ENCODE data around the gene RFT1.

The RFT1 gene

DNA sequence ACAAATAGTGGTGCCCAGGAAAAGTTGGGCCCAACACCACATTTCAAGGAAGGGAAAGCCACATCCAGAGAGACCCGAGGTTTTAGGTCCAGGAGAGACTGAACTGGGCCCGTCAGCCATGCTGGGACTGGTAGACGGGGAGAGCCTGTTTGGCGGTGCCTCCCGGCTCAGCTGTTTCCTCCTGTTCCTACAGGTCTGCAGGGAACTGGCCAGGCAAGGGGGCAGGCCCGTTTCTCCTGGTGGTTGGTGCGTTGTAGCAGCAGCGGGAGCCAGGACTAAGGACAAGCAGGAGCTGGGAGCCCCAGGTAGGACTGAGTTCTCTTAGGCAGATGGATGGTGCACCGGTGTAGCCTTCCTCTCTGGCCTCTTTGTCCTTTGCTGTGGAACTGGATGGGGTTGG lies 34.7 kb upstream of the RFT1 start (continued):
- no peak for TF ChIP-seq EGR2 (tag by site-specific recombination; IDR thresholded peaks at IDR 0.05; ENCODE audit: low read depth)
- no peak for TF ChIP-seq ZNF555 (tag by site-specific recombination; conservative IDR thresholded peaks at IDR 0.05)
- TF ChIP-seq ZNF335 (tag by site-specific recombination; conservative IDR thresholded peaks at IDR 0.05), result no peak

DNA sequence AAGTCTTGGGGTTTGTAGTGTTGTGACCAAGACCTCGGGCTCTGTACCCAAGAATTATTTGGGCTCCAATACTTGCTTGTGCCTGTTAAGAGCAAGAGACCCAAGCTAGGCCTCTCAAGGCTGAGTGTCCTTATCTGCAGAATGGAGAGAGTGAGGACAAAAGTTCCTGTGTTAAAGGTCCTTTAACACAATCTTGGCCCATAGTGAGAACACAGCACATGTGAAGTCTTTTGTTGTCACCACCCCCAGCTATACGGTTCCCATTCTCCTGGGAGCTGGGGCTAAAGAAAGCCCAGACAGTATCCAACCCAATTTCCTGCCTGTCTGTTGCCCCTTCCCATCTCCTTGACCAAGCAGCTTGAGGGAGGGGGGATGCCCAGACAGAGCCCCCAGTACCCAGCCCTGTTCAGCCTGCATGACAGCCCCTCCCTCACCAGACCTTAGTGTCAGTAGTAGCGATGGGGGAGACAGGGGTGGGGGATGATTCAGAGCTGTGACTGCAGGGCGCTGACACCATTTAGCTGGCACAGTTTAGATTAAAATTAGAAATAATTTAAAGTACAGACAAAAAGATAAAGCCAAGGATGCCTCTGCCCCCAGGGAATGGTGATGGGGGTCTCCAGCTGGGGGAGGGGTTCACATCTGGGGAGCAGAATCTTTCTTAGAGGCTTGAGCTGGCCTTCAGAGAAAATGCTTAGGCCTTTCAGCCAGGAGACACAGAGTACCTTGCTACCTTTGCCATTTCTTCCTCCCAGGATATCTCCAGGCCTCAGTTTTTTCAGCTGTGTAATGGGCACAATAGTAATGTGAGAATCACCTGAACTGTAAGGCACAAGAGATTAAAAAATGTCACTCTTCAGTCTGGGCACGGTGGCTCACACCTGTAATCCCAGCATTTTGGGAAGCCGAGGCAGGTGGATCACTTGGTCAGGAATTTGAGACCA lies 33.5 kb upstream of the RFT1 start:
- no peak overlapping the region for H3K4me3 ChIP-seq (ENCODE audit: low read depth, low read length)
- CTCF ChIA-PET, result no interaction called here
- POLR2A ChIA-PET, result interaction anchor here (1.2 kb wide), 1 partner anchor 32 kb away, joined by 3 read pairs; no protein-coding TSS in a partner anchor
- TF ChIP-seq ZNF341 (tag by site-specific recombination; IDR thresholded peaks at IDR 0.05; ENCODE audit: low read depth) (no peak), ZBTB8A (tag by site-specific recombination; IDR thresholded peaks at IDR 0.05) (0 out of 2 replicates have a peak, but pooled peaks have one; percentile 46)
- H3K9me3 ChIP-seq (ENCODE audit: control insufficient read depth, insufficient read depth, low read depth, low read length), result no peaks in the 10 kb centered on the region
- H3K36me3 ChIP-seq (ENCODE audit: control insufficient read depth in 2 of 2, insufficient read depth in 1 of 2, low read length in 2 of 2), result peaks cover 0 to 16% of the 10 kb centered on the region in 2 experiments; a peak in 1 of 3 replicates
- H3K4me1 ChIP-seq (ENCODE audit: control insufficient read depth, insufficient read depth, low read length), result no peaks in the 10 kb centered on the region
- H3K27ac ChIP-seq (ENCODE audit: extremely low read depth, low read depth, low read length), result no peak overlapping the region

DNA sequence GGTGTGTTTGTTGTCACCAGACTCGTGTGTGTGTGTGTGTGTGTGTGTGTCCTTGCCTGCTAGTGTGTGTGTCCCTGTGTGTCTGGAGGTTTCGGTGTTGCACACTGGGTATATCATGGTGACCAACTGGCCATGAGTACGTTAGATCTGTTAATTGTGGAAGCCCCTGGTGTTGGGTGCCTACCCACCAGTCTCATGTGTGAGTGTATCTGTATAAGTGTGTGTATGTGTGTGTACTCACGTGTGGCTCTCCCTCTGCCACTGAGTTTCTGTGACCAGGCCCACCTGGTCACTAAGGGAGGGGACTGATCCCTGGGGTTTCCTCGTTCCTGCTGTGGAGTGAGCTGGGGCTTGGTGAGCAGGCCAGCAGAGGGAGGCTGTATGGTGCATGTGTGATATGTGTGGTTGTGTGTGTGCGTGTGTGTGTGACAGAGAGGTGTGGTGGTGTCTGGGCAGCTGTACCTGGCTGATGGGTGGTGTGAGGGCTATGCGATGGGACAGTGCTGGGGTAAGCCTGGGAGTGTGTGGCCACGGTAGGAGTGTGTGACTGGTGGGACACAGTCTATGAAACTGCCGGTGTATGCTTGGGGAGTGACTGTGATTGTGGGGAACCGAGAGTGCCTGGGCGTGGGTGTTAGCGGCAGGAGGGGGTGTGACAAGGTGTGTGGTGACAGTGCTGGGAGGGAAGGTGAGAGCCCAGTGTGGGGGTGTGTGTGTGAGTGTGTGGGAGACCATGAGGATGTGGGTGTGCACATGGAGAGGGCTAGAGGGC lies 32.6 kb upstream of the RFT1 start:
- no peak overlapping the region for H3K27ac ChIP-seq (ENCODE audit: extremely low read depth, low read depth, low read length)
- TF ChIP-seq, protein P1, sequence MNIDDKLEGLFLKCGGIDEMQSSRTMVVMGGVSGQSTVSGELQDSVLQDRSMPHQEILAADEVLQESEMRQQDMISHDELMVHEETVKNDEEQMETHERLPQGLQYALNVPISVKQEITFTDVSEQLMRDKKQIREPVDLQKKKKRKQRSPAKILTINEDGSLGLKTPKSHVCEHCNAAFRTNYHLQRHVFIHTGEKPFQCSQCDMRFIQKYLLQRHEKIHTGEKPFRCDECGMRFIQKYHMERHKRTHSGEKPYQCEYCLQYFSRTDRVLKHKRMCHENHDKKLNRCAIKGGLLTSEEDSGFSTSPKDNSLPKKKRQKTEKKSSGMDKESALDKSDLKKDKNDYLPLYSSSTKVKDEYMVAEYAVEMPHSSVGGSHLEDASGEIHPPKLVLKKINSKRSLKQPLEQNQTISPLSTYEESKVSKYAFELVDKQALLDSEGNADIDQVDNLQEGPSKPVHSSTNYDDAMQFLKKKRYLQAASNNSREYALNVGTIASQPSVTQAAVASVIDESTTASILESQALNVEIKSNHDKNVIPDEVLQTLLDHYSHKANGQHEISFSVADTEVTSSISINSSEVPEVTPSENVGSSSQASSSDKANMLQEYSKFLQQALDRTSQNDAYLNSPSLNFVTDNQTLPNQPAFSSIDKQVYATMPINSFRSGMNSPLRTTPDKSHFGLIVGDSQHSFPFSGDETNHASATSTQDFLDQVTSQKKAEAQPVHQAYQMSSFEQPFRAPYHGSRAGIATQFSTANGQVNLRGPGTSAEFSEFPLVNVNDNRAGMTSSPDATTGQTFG (tag by site-specific recombination; IDR thresholded peaks at IDR 0.05; ENCODE audit: borderline replicate concordance), result no peak
- TF ChIP-seq, protein P2, sequence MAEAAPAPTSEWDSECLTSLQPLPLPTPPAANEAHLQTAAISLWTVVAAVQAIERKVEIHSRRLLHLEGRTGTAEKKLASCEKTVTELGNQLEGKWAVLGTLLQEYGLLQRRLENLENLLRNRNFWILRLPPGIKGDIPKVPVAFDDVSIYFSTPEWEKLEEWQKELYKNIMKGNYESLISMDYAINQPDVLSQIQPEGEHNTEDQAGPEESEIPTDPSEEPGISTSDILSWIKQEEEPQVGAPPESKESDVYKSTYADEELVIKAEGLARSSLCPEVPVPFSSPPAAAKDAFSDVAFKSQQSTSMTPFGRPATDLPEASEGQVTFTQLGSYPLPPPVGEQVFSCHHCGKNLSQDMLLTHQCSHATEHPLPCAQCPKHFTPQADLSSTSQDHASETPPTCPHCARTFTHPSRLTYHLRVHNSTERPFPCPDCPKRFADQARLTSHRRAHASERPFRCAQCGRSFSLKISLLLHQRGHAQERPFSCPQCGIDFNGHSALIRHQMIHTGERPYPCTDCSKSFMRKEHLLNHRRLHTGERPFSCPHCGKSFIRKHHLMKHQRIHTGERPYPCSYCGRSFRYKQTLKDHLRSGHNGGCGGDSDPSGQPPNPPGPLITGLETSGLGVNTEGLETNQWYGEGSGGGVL (tag by site-specific recombination; IDR thresholded peaks at IDR 0.05), result peak; percentile 60
- no peak for TF ChIP-seq ZNF792 (tag by site-specific recombination; IDR thresholded peaks at IDR 0.05)
- TF ChIP-seq ZIC2 (tag by site-specific recombination; IDR thresholded peaks at IDR 0.05), result peak; percentile 69
- TF ChIP-seq, protein P3, sequence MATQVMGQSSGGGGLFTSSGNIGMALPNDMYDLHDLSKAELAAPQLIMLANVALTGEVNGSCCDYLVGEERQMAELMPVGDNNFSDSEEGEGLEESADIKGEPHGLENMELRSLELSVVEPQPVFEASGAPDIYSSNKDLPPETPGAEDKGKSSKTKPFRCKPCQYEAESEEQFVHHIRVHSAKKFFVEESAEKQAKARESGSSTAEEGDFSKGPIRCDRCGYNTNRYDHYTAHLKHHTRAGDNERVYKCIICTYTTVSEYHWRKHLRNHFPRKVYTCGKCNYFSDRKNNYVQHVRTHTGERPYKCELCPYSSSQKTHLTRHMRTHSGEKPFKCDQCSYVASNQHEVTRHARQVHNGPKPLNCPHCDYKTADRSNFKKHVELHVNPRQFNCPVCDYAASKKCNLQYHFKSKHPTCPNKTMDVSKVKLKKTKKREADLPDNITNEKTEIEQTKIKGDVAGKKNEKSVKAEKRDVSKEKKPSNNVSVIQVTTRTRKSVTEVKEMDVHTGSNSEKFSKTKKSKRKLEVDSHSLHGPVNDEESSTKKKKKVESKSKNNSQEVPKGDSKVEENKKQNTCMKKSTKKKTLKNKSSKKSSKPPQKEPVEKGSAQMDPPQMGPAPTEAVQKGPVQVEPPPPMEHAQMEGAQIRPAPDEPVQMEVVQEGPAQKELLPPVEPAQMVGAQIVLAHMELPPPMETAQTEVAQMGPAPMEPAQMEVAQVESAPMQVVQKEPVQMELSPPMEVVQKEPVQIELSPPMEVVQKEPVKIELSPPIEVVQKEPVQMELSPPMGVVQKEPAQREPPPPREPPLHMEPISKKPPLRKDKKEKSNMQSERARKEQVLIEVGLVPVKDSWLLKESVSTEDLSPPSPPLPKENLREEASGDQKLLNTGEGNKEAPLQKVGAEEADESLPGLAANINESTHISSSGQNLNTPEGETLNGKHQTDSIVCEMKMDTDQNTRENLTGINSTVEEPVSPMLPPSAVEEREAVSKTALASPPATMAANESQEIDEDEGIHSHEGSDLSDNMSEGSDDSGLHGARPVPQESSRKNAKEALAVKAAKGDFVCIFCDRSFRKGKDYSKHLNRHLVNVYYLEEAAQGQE (tag by site-specific recombination; IDR thresholded peaks at IDR 0.05), result no peak
- TF ChIP-seq, protein P4, sequence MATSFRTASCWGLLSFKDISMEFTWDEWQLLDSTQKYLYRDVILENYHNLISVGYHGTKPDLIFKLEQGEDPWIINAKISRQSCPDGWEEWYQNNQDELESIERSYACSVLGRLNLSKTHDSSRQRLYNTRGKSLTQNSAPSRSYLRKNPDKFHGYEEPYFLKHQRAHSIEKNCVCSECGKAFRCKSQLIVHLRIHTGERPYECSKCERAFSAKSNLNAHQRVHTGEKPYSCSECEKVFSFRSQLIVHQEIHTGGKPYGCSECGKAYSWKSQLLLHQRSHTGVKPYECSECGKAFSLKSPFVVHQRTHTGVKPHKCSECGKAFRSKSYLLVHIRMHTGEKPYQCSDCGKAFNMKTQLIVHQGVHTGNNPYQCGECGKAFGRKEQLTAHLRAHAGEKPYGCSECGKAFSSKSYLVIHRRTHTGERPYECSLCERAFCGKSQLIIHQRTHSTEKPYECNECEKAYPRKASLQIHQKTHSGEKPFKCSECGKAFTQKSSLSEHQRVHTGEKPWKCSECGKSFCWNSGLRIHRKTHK (tag by site-specific recombination; IDR thresholded peaks at IDR 0.05), result no peak
- no peak for TF ChIP-seq SCRT1 (tag by site-specific recombination; IDR thresholded peaks at IDR 0.05; ENCODE audit: borderline replicate concordance)
- TF ChIP-seq ZNF600 (tag by site-specific recombination; IDR thresholded peaks at IDR 0.05), result peak; percentile 25; the same call in 1 of the 2 replicates
- TF ChIP-seq GLIS2 (tag by site-specific recombination; IDR thresholded peaks at IDR 0.05), result 0 out of 2 replicates have a peak, but pooled peaks have one; percentile 25
- TF ChIP-seq ZNF155 (tag by site-specific recombination; IDR thresholded peaks at IDR 0.05), result no peak
- no peak for TF ChIP-seq ZNF677 (tag by site-specific recombination; IDR thresholded peaks at IDR 0.05)
- TF ChIP-seq, protein P5, sequence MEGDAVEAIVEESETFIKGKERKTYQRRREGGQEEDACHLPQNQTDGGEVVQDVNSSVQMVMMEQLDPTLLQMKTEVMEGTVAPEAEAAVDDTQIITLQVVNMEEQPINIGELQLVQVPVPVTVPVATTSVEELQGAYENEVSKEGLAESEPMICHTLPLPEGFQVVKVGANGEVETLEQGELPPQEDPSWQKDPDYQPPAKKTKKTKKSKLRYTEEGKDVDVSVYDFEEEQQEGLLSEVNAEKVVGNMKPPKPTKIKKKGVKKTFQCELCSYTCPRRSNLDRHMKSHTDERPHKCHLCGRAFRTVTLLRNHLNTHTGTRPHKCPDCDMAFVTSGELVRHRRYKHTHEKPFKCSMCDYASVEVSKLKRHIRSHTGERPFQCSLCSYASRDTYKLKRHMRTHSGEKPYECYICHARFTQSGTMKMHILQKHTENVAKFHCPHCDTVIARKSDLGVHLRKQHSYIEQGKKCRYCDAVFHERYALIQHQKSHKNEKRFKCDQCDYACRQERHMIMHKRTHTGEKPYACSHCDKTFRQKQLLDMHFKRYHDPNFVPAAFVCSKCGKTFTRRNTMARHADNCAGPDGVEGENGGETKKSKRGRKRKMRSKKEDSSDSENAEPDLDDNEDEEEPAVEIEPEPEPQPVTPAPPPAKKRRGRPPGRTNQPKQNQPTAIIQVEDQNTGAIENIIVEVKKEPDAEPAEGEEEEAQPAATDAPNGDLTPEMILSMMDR (tag by site-specific recombination; IDR thresholded peaks at IDR 0.05), result peak; percentile 39; the same call in 1 of the 2 replicates

More for the DNA sequence above, 32.6 kb upstream of the RFT1 start:
- ChIA-PET CTCF (no interaction called here), POLR2A (interaction anchor here (1.2 kb wide), 1 partner anchor 31 kb away, joined by 3 read pairs; no protein-coding TSS in a partner anchor)
- peak overlapping the region; percentile 82 for H3K4me3 ChIP-seq (ENCODE audit: low read depth, low read length)
- H3K36me3 ChIP-seq (ENCODE audit: control insufficient read depth in 2 of 2, insufficient read depth in 1 of 2, low read length in 2 of 2), result peaks cover 0 to 16% of the 10 kb centered on the region in 2 experiments; a peak in 1 of 3 replicates
- no peaks in the 10 kb centered on the region for H3K9me3 ChIP-seq (ENCODE audit: control insufficient read depth, insufficient read depth, low read depth, low read length)
- no peaks in the 10 kb centered on the region for H3K4me1 ChIP-seq (ENCODE audit: control insufficient read depth, insufficient read depth, low read length)
